HEK293 (cell line): ENCODE results near the gene ITGAL.

ENCODE experiments used
- CTCF ChIP-seq: fragments of 450-650 bp; formaldehyde crosslinking; IDR thresholded peaks from 2 replicates; pipeline ENCODE4 v1.5.1; 2016; ENCODE audit warnings: missing biosample characterization, missing genetic modification characterization
- FEZF1 ChIP-seq: fragments of 450-650 bp; formaldehyde crosslinking; IDR thresholded peaks from 2 replicates; pipeline ENCODE4 v1.5.1; 2016; ENCODE audit warnings: missing biosample characterization, missing genetic modification characterization
- HOXC10 ChIP-seq: sonication (generic); formaldehyde crosslinking; IDR thresholded peaks from 2 replicates; pipeline ENCODE4 v1.8.1; 2023; ENCODE audit warnings: mild to moderate bottlenecking, missing genetic modification reagents
- HOXD13 ChIP-seq: sonication (generic); formaldehyde crosslinking; IDR thresholded peaks from 2 replicates; pipeline ENCODE4 v1.8.0; 2022; ENCODE audit warnings: missing genetic modification reagents, borderline replicate concordance
- ZBTB10 ChIP-seq: fragments of 450-650 bp; formaldehyde crosslinking; IDR thresholded peaks from 2 replicates; pipeline ENCODE4 v1.5.1; 2016; ENCODE audit warnings: missing biosample characterization, missing genetic modification characterization
- ZNF202 ChIP-seq: fragments of 450-650 bp; formaldehyde crosslinking; IDR thresholded peaks from 2 replicates; pipeline ENCODE4 v1.5.1; 2016; ENCODE audit warnings: missing biosample characterization, missing genetic modification characterization, borderline replicate concordance
- ZNF266 ChIP-seq: fragments of 450-650 bp; formaldehyde crosslinking; IDR thresholded peaks from 2 replicates; pipeline ENCODE4 v1.5.1; 2016; ENCODE audit warnings: missing biosample characterization, missing genetic modification characterization, low read depth
- ZNF302 ChIP-seq: fragments of 450-650 bp; formaldehyde crosslinking; IDR thresholded peaks from 2 replicates; pipeline ENCODE4 v1.5.1; 2016; ENCODE audit warnings: missing biosample characterization, missing genetic modification characterization, low read depth
- ZNF324 ChIP-seq: fragments of 450-650 bp; formaldehyde crosslinking; IDR thresholded peaks from 2 replicates; pipeline ENCODE4 v1.5.1; 2016; ENCODE audit warnings: missing biosample characterization, missing genetic modification characterization
- ZNF350 ChIP-seq: fragments of 450-650 bp; formaldehyde crosslinking; IDR thresholded peaks from 2 replicates; pipeline ENCODE4 v1.5.0; 2017; ENCODE audit warnings: missing biosample characterization, mild to moderate bottlenecking, missing genetic modification characterization
- ZNF513 ChIP-seq: fragments of 450-650 bp; IDR thresholded peaks from 2 replicates; pipeline ENCODE4 v1.5.1; 2018; ENCODE audit warnings: missing biosample characterization, missing genetic modification characterization
- ZNF624 ChIP-seq: fragments of 450-650 bp; formaldehyde crosslinking; IDR thresholded peaks from 2 replicates; pipeline ENCODE4 v1.5.1; 2017; ENCODE audit warnings: missing biosample characterization, missing genetic modification characterization
- ZXDB ChIP-seq: fragments of 450-650 bp; formaldehyde crosslinking; IDR thresholded peaks from 2 replicates; pipeline ENCODE4 v1.5.1; 2016; ENCODE audit warnings: missing biosample characterization, missing genetic modification characterization

ITGAL gene

GRCh38 chr16:30571445-30572322 is 99.1 kb downstream of the ITGAL start, which contains the start of gene ZNF688 (continued):
- TF ChIP-seq ZNF513 (tag by site-specific recombination) = 0 out of 2 replicates have a peak, but pooled peaks have one; percentile 17
- peak; percentile 98 for TF ChIP-seq ZXDB
- TF ChIP-seq ZBTB10 (tag by site-specific recombination) = no peak
- no peak for TF ChIP-seq ZNF350 (tag by site-specific recombination)
- TF ChIP-seq ZNF624 (tag by site-specific recombination) = no peak
- no peak for TF ChIP-seq ZNF302 (tag by site-specific recombination)
- no peak; the same call in 1 of the 2 replicates for TF ChIP-seq HOXD13
- TF ChIP-seq HOXC10 = peak; percentile 63; the same call in 1 of the 2 replicates
- TF ChIP-seq CTCF (tag by site-specific recombination) = peak; percentile 41; the same call in 1 of the 2 replicates
- TF ChIP-seq ZNF202 (tag by site-specific recombination) = no peak
- peak; percentile 47 for TF ChIP-seq FEZF1 (tag by site-specific recombination)
- no peak for TF ChIP-seq ZNF266 (tag by site-specific recombination)
- 0 out of 2 replicates have a peak, but pooled peaks have one; percentile 63 for TF ChIP-seq ZNF324 (tag by site-specific recombination)
- TF ChIP-seq, all 188 proteins: peak for 65
